ENCODE data around the gene MCTP1.

DNA sequence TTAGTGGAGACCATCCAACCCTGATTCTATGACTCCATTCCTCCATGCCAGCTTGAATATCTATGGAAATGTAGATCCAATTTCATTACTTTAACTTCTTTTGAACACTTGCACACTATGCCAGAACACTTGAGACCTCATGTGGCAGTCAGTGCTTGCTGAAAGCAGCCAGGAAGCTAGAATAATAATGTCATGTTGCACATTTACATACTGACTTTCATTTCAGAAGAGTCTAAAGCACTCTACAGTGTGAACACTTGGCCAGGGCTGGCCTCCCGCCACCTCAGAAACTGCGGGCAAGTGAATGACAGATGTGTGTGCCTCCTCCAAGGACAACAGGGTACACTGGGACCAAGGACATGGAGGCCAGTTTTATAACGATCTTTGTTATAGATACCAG, 569.1 kb downstream of the MCTP1 start:
- TF ChIP-seq TAF7 (optimal IDR thresholded peaks at IDR 0.05; ENCODE audit: borderline replicate concordance, low read depth, low read length) (no peak), CHD2 (IDR thresholded peaks at IDR 0.05; ENCODE audit: low read length) (no peak), EZH2 (IDR thresholded peaks at IDR 0.05; ENCODE audit: low read depth, low read length, severe bottlenecking) (no peak), SP2 (IDR thresholded peaks at IDR 0.05; ENCODE audit: low read length) (no peak), POLR2A (IDR thresholded peaks at IDR 0.05; ENCODE audit: control extremely low read depth in 1 of 2, low read depth in 2 of 2, low read length in 2 of 2) (no peak), KDM1A (IDR thresholded peaks at IDR 0.05; ENCODE audit: borderline replicate concordance, low read length) (no peak), POU5F1 (IDR thresholded peaks at IDR 0.05; ENCODE audit: low read depth, low read length) (no peak), RBBP5 (IDR thresholded peaks at IDR 0.05; ENCODE audit: borderline replicate concordance, low read depth, low read length) (no peak)
- TF ChIP-seq, protein P1, sequence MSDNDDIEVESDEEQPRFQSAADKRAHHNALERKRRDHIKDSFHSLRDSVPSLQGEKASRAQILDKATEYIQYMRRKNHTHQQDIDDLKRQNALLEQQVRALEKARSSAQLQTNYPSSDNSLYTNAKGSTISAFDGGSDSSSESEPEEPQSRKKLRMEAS (IDR thresholded peaks at IDR 0.05) = no peak
- TF ChIP-seq, protein P2, sequence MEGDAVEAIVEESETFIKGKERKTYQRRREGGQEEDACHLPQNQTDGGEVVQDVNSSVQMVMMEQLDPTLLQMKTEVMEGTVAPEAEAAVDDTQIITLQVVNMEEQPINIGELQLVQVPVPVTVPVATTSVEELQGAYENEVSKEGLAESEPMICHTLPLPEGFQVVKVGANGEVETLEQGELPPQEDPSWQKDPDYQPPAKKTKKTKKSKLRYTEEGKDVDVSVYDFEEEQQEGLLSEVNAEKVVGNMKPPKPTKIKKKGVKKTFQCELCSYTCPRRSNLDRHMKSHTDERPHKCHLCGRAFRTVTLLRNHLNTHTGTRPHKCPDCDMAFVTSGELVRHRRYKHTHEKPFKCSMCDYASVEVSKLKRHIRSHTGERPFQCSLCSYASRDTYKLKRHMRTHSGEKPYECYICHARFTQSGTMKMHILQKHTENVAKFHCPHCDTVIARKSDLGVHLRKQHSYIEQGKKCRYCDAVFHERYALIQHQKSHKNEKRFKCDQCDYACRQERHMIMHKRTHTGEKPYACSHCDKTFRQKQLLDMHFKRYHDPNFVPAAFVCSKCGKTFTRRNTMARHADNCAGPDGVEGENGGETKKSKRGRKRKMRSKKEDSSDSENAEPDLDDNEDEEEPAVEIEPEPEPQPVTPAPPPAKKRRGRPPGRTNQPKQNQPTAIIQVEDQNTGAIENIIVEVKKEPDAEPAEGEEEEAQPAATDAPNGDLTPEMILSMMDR (IDR thresholded peaks at IDR 0.05; ENCODE audit: control extremely low read depth in 1 of 3, insufficient read depth in 1 of 3, low read depth in 1 of 3, low read length in 3 of 3) = no peak

All from H1 (cell line).